Osteocyte (in vitro differentiated cells): Measurements from ENCODE around the gene TNXB. TPM values are rescaled to one million over a fixed set of nuclear protein-coding genes. Genes with fewer than 3 reads are reported as not detected.

Experiments used
- DNase-seq: peaks from one replicate; pipeline ENCODE4 v3.0.0; 2021; ENCODE audit warnings: mixed read lengths; ENCODE audit not compliant: unreplicated experiment; ENCODE audit errors: extremely low spot score
- H3K27ac Mint-ChIP-seq: one replicate; pipeline ENCODE4 v1.8.0; 2021; ENCODE audit warnings: mild to moderate bottlenecking, mixed read lengths; ENCODE audit not compliant: unreplicated experiment
- H3K27me3 Mint-ChIP-seq: one replicate; pipeline ENCODE4 v1.8.0; 2021; ENCODE audit warnings: mixed read lengths; ENCODE audit not compliant: unreplicated experiment
- H3K36me3 Mint-ChIP-seq: one replicate; pipeline ENCODE4 v1.8.0; 2021; ENCODE audit warnings: mixed read lengths; ENCODE audit not compliant: unreplicated experiment
- H3K4me1 Mint-ChIP-seq: one replicate; pipeline ENCODE4 v1.8.0; 2021; ENCODE audit warnings: mixed read lengths; ENCODE audit not compliant: unreplicated experiment
- H3K4me3 Mint-ChIP-seq: one replicate; pipeline ENCODE4 v1.8.0; 2021; ENCODE audit warnings: mild to moderate bottlenecking, moderate library complexity, mixed read lengths; ENCODE audit not compliant: unreplicated experiment
- H3K9me3 Mint-ChIP-seq: one replicate; pipeline ENCODE4 v1.8.0; 2021; ENCODE audit warnings: mixed read lengths; ENCODE audit not compliant: unreplicated experiment
- CTCF ChIP-seq: fragments of 200-600 bp; sonication (generic); IDR thresholded peaks from 2 replicates; pipeline ENCODE4 v1.5.0; 2021; ENCODE audit warnings: antibody characterized with exemption, mild to moderate bottlenecking, moderate library complexity
- total RNA-seq: library from RNA; stranded (reverse); gene quantifications from 2 replicates; pipeline ENCODE4 v1.2.1, GENCODE V29; 2021

Gene TNXB
- total RNA-seq, 1 donor from 2014 or later = 13.9 TPM

- H3K9me3 Mint-ChIP-seq = no peaks in the 10 kb centered on the region
- DNase-seq = peak; percentile 96
- peaks cover 24% of the 10 kb centered on the region for H3K36me3 Mint-ChIP-seq
- no peak overlapping the region for H3K4me3 Mint-ChIP-seq
- H3K4me1 Mint-ChIP-seq = peaks cover 37% of the 10 kb centered on the region
- TF ChIP-seq CTCF = peak; percentile 94
- H3K27me3 Mint-ChIP-seq = no peaks in the 10 kb centered on the region
- H3K27ac Mint-ChIP-seq = peak overlapping the region; percentile 60
Observed at GRCh38 chr6:32118782-32119628, 9.9 kb upstream of the TNXB start.

- H3K4me3 Mint-ChIP-seq = no peak overlapping the region
- DNase-seq = no peak
- peaks cover 46% of the 10 kb centered on the region for H3K4me1 Mint-ChIP-seq
- no peaks in the 10 kb centered on the region for H3K27me3 Mint-ChIP-seq
- no peaks in the 10 kb centered on the region for H3K9me3 Mint-ChIP-seq
- no peak overlapping the region for H3K27ac Mint-ChIP-seq
- peaks cover 21% of the 10 kb centered on the region for H3K36me3 Mint-ChIP-seq
- no peak for TF ChIP-seq CTCF
Observed at GRCh38 chr6:32117461-32117860, 8.3 kb upstream of the TNXB start.

GRCh38 chr6:32116674-32117073 lies 7.5 kb upstream of the TNXB start:
- peaks cover 52% of the 10 kb centered on the region for H3K4me1 Mint-ChIP-seq
- no peaks in the 10 kb centered on the region for H3K27me3 Mint-ChIP-seq
- no peak for DNase-seq

GRCh38 chr6:32115623-32116022 lies 6.5 kb upstream of the TNXB start:
- Mint-ChIP-seq H3K27ac (peak overlapping the region; percentile 98), H3K27me3 (no peaks in the 10 kb centered on the region), H3K4me1 (peaks cover 54% of the 10 kb centered on the region), H3K4me3 (no peak overlapping the region), H3K9me3 (no peaks in the 10 kb centered on the region), H3K36me3 (peaks cover 10% of the 10 kb centered on the region)
- DNase-seq = no peak
- TF ChIP-seq CTCF = no peak

More at GRCh38 chr6:32116674-32117073, 7.5 kb upstream of the TNXB start:
- no peak overlapping the region for H3K4me3 Mint-ChIP-seq
- peak overlapping the region; percentile 27 for H3K27ac Mint-ChIP-seq
- H3K36me3 Mint-ChIP-seq = peaks cover 14% of the 10 kb centered on the region
- H3K9me3 Mint-ChIP-seq = no peaks in the 10 kb centered on the region
- peak; percentile 53 for TF ChIP-seq CTCF

GRCh38 chr6:32114796-32115195 lies 5.7 kb upstream of the TNXB start:
- Mint-ChIP-seq H3K36me3 (peaks cover 9% of the 10 kb centered on the region), H3K27ac (peak overlapping the region; percentile 98), H3K4me3 (no peak overlapping the region), H3K9me3 (no peaks in the 10 kb centered on the region), H3K27me3 (no peaks in the 10 kb centered on the region), H3K4me1 (peaks cover 58% of the 10 kb centered on the region)
- TF ChIP-seq CTCF = no peak
- no peak for DNase-seq
